OCI-LY3 (cell line): ENCODE results near the gene CAMK2D.

ENCODE experiments used
- H2AFZ ChIP-seq: fragments of 200-600, 300-600 bp; shearing (Covaris generic); 2 replicates; pipeline ENCODE4 v1.6.0; 2014; ENCODE audit warnings: antibody characterized with exemption, low read depth, low read length
- H3K27ac ChIP-seq: fragments of 200-600, 300-600 bp; sonication (generic); 2 replicates; pipeline ENCODE4 v1.5.1; 2014; ENCODE audit warnings: mild to moderate bottlenecking, low read length, moderate library complexity, mixed read lengths
- H3K27me3 ChIP-seq: fragments of 200-600, 300-600 bp; sonication (generic); 2 replicates; pipeline ENCODE4 v1.6.1; 2014; ENCODE audit warnings: low read depth, low read length, mixed read lengths
- H3K36me3 ChIP-seq: fragments of 200-600, 300-600 bp; sonication (generic); replicated peaks from 2 replicates; pipeline ENCODE3; 2014; ENCODE audit warnings: low read depth, low read length, mixed read lengths
- H3K4me1 ChIP-seq: fragments of 300-600, 200-600 bp; sonication (generic); 2 replicates; pipeline ENCODE4 v1.6.1; 2014; ENCODE audit warnings: low read length, mixed read lengths
- H3K4me2 ChIP-seq: fragments of 200-600, 300-600 bp; sonication (generic); 2 replicates; pipeline ENCODE4 v1.6.1; 2014; ENCODE audit warnings: low read length, mixed read lengths
- H3K4me3 ChIP-seq: fragments of 300-600, 200-600 bp; sonication (generic); 2 replicates; pipeline ENCODE4 v1.5.1; 2014; ENCODE audit warnings: antibody characterized with exemption, mild to moderate bottlenecking, low read length, moderate library complexity
- H3K79me2 ChIP-seq: fragments of 300-600, 200-600 bp; shearing (Covaris generic); 2 replicates; pipeline ENCODE4 v1.6.1; 2014; ENCODE audit warnings: mild to moderate bottlenecking, low read length, mixed read lengths
- H3K9ac ChIP-seq: fragments of 300-600, 200-600 bp; shearing (Covaris generic); 2 replicates; pipeline ENCODE4 v1.6.0; 2014; ENCODE audit warnings: mild to moderate bottlenecking, low read length, moderate library complexity
- H3K9me3 ChIP-seq: fragments of 200-600, 300-600 bp; shearing (Covaris generic); 2 replicates; pipeline ENCODE4 v1.6.1; 2014; ENCODE audit warnings: low read length, mixed read lengths; ENCODE audit not compliant: insufficient read depth
- H4K20me1 ChIP-seq: fragments of 200-600, 300-600 bp; sonication (generic); 2 replicates; pipeline ENCODE4 v1.6.1; 2016; ENCODE audit warnings: low read length, mixed read lengths; ENCODE audit not compliant: insufficient read depth
- CTCF ChIP-seq: fragments of 200-600, 300-600 bp; sonication (generic); IDR thresholded peaks from 2 replicates; pipeline ENCODE4 v1.5.1; 2014; ENCODE audit warnings: antibody characterized with exemption, low read length, low read depth
- EZH2phosphoT487 ChIP-seq: fragments of 200-600 bp; shearing (Covaris generic); IDR thresholded peaks from 2 replicates; pipeline ENCODE4 v1.6.1; 2018; ENCODE audit warnings: antibody characterized with exemption, mixed run types, low read depth

Gene CAMK2D

DNA sequence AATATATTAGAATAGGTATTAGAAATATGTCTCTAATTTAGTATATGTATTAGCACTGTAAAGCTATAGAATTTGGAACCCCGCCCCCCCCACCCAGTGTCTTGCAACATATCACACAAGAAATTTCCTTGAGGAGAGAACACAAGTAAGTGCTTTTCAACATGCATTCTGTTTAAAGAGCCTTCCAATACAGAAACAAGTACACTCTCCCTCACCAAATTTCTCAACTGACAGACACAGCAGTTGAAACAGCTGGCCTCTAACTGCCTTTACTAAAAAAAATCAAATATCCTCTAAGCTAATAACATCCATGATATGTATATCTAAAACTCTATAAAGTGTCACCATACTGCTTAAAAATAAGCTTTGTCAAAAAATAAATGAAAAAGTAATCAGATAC lies 12.4 kb downstream of the CAMK2D start:
- H3K79me2 ChIP-seq, result no peaks in the 10 kb centered on the region
- no peaks in the 10 kb centered on the region for H4K20me1 ChIP-seq
- TF ChIP-seq CTCF, result no peak
- TF ChIP-seq EZH2phosphoT487, result no peak

DNA sequence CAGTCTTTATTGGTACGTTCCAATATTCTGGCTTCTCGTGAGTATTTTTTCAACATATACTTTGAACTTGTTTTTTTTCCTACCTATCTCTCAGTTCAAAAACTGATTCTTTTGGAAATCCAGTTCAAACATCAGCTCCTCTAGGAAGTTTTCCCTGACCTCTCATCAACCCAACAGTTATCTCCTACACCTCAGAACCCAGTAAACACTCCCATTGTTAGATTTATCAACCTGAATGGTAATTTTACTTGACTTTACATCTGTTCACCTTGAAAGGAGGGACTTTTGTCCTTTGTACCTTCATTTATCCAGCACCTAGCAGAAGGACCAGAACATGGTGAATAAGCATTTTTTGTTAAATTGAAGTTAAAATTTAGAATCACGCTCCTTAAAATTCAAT lies 13.6 kb downstream of the CAMK2D start:
- TF ChIP-seq CTCF, result no peak
- no peak for TF ChIP-seq EZH2phosphoT487
- no peaks in the 10 kb centered on the region for H3K36me3 ChIP-seq
- no peaks in the 10 kb centered on the region for H3K4me1 ChIP-seq
- H3K27me3 ChIP-seq, result no peaks in the 10 kb centered on the region
- no peaks in the 10 kb centered on the region for H3K79me2 ChIP-seq
- no peak overlapping the region for H3K27ac ChIP-seq
- no peaks in the 10 kb centered on the region for H4K20me1 ChIP-seq
- H3K9me3 ChIP-seq, result no peaks in the 10 kb centered on the region
- H2AFZ ChIP-seq, result no peak overlapping the region
- no peak overlapping the region for H3K4me2 ChIP-seq
- no peak overlapping the region for H3K9ac ChIP-seq
- H3K4me3 ChIP-seq, result no peak overlapping the region

More for the DNA sequence above, 12.4 kb downstream of the CAMK2D start:
- H3K4me1 ChIP-seq, result no peaks in the 10 kb centered on the region
- H3K4me3 ChIP-seq, result no peak overlapping the region
- H3K4me2 ChIP-seq, result no peak overlapping the region
- H2AFZ ChIP-seq, result no peak overlapping the region
- H3K36me3 ChIP-seq, result no peaks in the 10 kb centered on the region
- H3K9ac ChIP-seq, result no peak overlapping the region
- no peaks in the 10 kb centered on the region for H3K9me3 ChIP-seq
- H3K27me3 ChIP-seq, result no peaks in the 10 kb centered on the region
- no peak overlapping the region for H3K27ac ChIP-seq

DNA sequence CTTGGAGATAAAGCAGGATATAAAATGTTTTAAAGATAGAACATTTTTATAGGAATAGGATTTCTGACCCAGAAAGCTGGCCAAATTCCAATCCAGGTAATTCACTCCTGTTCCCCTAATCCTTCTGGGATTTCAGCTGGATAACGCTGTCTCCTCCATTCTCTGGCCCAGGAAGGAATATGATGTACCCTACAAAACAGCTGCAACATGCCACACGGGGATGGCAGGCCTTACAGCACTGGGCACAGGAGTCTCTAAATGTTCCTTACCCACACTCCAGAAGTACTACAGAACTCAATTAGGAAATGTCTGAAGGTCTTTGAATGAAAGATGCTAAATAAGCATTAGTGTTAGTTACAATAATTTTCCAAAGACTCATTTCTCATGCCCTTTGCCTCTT lies 15.8 kb downstream of the CAMK2D start:
- Histone ChIP-seq H3K9me3 (no peaks in the 10 kb centered on the region), H3K9ac (no peak overlapping the region), H3K4me3 (no peak overlapping the region), H2AFZ (no peak overlapping the region), H3K79me2 (no peaks in the 10 kb centered on the region), H3K4me1 (no peaks in the 10 kb centered on the region), H4K20me1 (no peaks in the 10 kb centered on the region), H3K27me3 (no peaks in the 10 kb centered on the region), H3K36me3 (no peaks in the 10 kb centered on the region), H3K27ac (no peak overlapping the region), H3K4me2 (no peak overlapping the region)
- TF ChIP-seq EZH2phosphoT487 (no peak), CTCF (no peak)

GRCh38 chr4:113744667-113745240 lies 16.8 kb downstream of the CAMK2D start:
- TF ChIP-seq EZH2phosphoT487 (no peak), CTCF (no peak)
- Histone ChIP-seq H3K4me2 (no peak overlapping the region), H2AFZ (no peak overlapping the region), H3K9me3 (no peaks in the 10 kb centered on the region), H3K79me2 (no peaks in the 10 kb centered on the region), H3K36me3 (no peaks in the 10 kb centered on the region), H4K20me1 (no peaks in the 10 kb centered on the region), H3K4me3 (no peak overlapping the region), H3K27ac (no peak overlapping the region), H3K9ac (no peak overlapping the region), H3K4me1 (no peaks in the 10 kb centered on the region), H3K27me3 (no peaks in the 10 kb centered on the region)
